Spleen (tissue), 11 donors: ENCODE data around the gene TPCN2. TPM values are rescaled to one million over a fixed set of nuclear protein-coding genes. Genes with fewer than 3 reads are reported as not detected.

Experiments used
- DNase-seq: peaks from one replicate; pipeline ENCODE4 v3.0.0-alpha.2; 2020
- H3K27ac ChIP-seq, 8 donors: fragments of 200-600 bp; sonication (generic) in 7 of 8; 1 replicate in 4 of 8; 2 replicates in 4 of 8; pipeline versions ENCODE4 v1.5.0 to v1.8.0; 2016 to 2021; ENCODE audit warnings: inconsistent platforms in 4 of 8, mild to moderate bottlenecking in 4 of 8, moderate library complexity in 1 of 8
- H3K27me3 ChIP-seq, 7 donors: fragments of 200-600 bp; sonication (generic) in 6 of 7; replicated peaks in 1 of 7; 1 replicate in 4 of 7; 2 replicates in 3 of 7; pipeline versions ENCODE4 v1.5.0 to v1.8.0; 2016 to 2021; ENCODE audit warnings: inconsistent platforms in 3 of 7, mild to moderate bottlenecking in 1 of 7
- H3K36me3 ChIP-seq, 6 donors: fragments of 200-600 bp; sonication (generic) in 5 of 6; 1 replicate in 4 of 6; 2 replicates in 2 of 6; pipeline versions ENCODE4 v1.5.0 to v1.8.0; 2016 to 2021; ENCODE audit warnings: inconsistent platforms in 2 of 6
- H3K4me1 ChIP-seq, 6 donors: fragments of 200-600 bp; sonication (generic) in 5 of 6; 1 replicate in 3 of 6; 2 replicates in 3 of 6; pipeline versions ENCODE4 v1.5.0 to v1.8.0; 2016 to 2021; ENCODE audit warnings: inconsistent platforms in 3 of 6
- H3K4me3 ChIP-seq, 8 donors: fragments of 200-600 bp; sonication (generic) in 7 of 8; 1 replicate in 4 of 8; 2 replicates in 4 of 8; pipeline versions ENCODE4 v1.5.0 to v1.8.0; 2016 to 2021; ENCODE audit warnings: inconsistent platforms in 4 of 8, mild to moderate bottlenecking in 4 of 8, moderate library complexity in 2 of 8
- H3K9me3 ChIP-seq, 8 donors: fragments of 200-600 bp; sonication (generic) in 7 of 8; 1 replicate in 4 of 8; 2 replicates in 4 of 8; pipeline versions ENCODE4 v1.5.0 to v1.8.0; 2016 to 2021; ENCODE audit warnings: inconsistent platforms in 4 of 8
- CTCF ChIP-seq, 11 experiments: fragments of 200-600 bp in 7 of 11; fragments of 450-650 bp in 4 of 11; sonication (generic) in 4 of 11; IDR thresholded peaks in 8 of 11; conservative IDR thresholded peaks in 3 of 11; 1 replicate in 7 of 11; 2 replicates in 4 of 11; pipeline versions ENCODE4 v1.4.0 to v1.8.0; 2016 to 2021; ENCODE audit warnings: antibody characterized with exemption in 11 of 11, inconsistent platforms in 4 of 11, mild to moderate bottlenecking in 1 of 11
- POLR2A ChIP-seq, 3 donors: fragments of 450-650 bp; IDR thresholded peaks; one replicate each; pipeline ENCODE4 v1.5.1; 2017; ENCODE audit warnings: antibody characterized with exemption in 3 of 3, mild to moderate bottlenecking in 1 of 3
- POLR2AphosphoS5 ChIP-seq, 3 donors: sonication (generic); formaldehyde crosslinking; IDR thresholded peaks; one replicate each; pipeline ENCODE4 v1.5.1; 2017; ENCODE audit warnings: antibody characterized with exemption in 3 of 3
- WGBS, 5 donors: extraction: QIAGEN DNeasy Blood & Tissue Kit in 3 of 5; methylation state at CpG; one replicate each; pipeline versions ENCODE4 v1.1.5 to v1.1.7; 2013 to 2018; 5-methylcytosine and 5-hydroxymethylcytosine counted together
- intact Hi-C: fragments of 100-400 bp; cut with DNase I; formaldehyde crosslinking; loops from one replicate; pipeline ENCODE4 v1.15.0; 2023; ENCODE audit warnings: low total_unique reads
- polyA plus RNA-seq, 3 donors: library from polyadenylated mRNA; stranded (reverse); fragments of 200-250 nt; gene quantifications; one replicate each; pipeline ENCODE4 v1.2.1, GENCODE V29; 2013
- total RNA-seq, 7 donors: library from RNA; depleted of rRNA in 3 of 7; stranded (reverse); fragments of >200 nt in 3 of 7; fragmentation: NEBNext Ultra II Directional in 4 of 7; extraction: Animal tissue kit (Norgen Biotek cat#: 25700) in 4 of 7; gene quantifications; one replicate each; pipeline versions ENCODE4 v1.1.0 to v1.2.1, GENCODE V29; 2016 to 2021
- donor health status: healthy with polysubstance abuse.
- donor health status: DM: no; HTN: no; CAD: no; lungs with moderate emphysema.
- donor health status: DM: no; HTN: no; CAD: no.
- donor health status: Bipolar disorder and iron deficiency.
- donor health status: healthy.
- donor health status: DM: no; HTN: no; CAD: no.
- donor health status: DM: yes; HTN: yes; CAD: no.

Gene TPCN2
- total and polyA plus RNA-seq, 10 donors: 3.6 to 30.4 (median 24.1) TPM

GRCh38 chr11:69174841-69175240 is 126.1 kb downstream of the TPCN2 start:
- H3K27ac ChIP-seq: no peak overlapping the region
- DNase-seq: peak; percentile 17
- H3K27me3 ChIP-seq: peaks cover 0 to 8% (median 0%) of the 10 kb centered on the region in 7 donors
- intact Hi-C loops: no loop called here
- H3K4me3 ChIP-seq: no peak overlapping the region
- H3K4me1 ChIP-seq: no peaks in the 10 kb centered on the region
- 88 to 95% (median 93%) methylated on average over 2 of the region's 2 CpGs for WGBS, 5 donors
- H3K9me3 ChIP-seq: peaks cover 0 to 20% (median 9%) of the 10 kb centered on the region in 8 donors
- no peaks in the 10 kb centered on the region for H3K36me3 ChIP-seq
- TF ChIP-seq CTCF (IDR thresholded peaks at IDR 0.05 in 8 of 11, conservative IDR thresholded peaks at IDR 0.05 in 3 of 11) (no peak), POLR2A (IDR thresholded peaks at IDR 0.05) (no peak), POLR2AphosphoS5 (IDR thresholded peaks at IDR 0.05) (no peak)

- no peak for DNase-seq
- H3K9me3 ChIP-seq: peaks cover 0 to 29% (median 9%) of the 10 kb centered on the region in 8 donors
- no peak overlapping the region for H3K4me3 ChIP-seq
- intact Hi-C loops: no loop called here
- no peak overlapping the region for H3K27ac ChIP-seq
- H3K27me3 ChIP-seq: peaks cover 0 to 8% (median 0%) of the 10 kb centered on the region in 7 donors
- TF ChIP-seq POLR2A (IDR thresholded peaks at IDR 0.05) (no peak), CTCF (IDR thresholded peaks at IDR 0.05 in 8 of 11, conservative IDR thresholded peaks at IDR 0.05 in 3 of 11) (no peak), POLR2AphosphoS5 (IDR thresholded peaks at IDR 0.05) (no peak)
- 78 to 95% (median 89%) methylated on average over 9 of the region's 9 CpGs for WGBS, 5 donors
- H3K36me3 ChIP-seq: no peaks in the 10 kb centered on the region
- no peaks in the 10 kb centered on the region for H3K4me1 ChIP-seq
These were observed 130.2 kb downstream of the TPCN2 start for GRCh38 chr11:69178819-69179482.

- H3K36me3 ChIP-seq: no peaks in the 10 kb centered on the region
- peaks cover 0 to 8% (median 0%) of the 10 kb centered on the region in 7 donors for H3K27me3 ChIP-seq
- intact Hi-C loops: no loop called here
- 37 to 61% (median 51%) methylated on average over 8 to 9 of the region's 9 CpGs for WGBS, 5 donors
- H3K4me3 ChIP-seq: no peak overlapping the region
- peaks cover 0 to 18% (median 3%) of the 10 kb centered on the region in 8 donors for H3K9me3 ChIP-seq
- no peak overlapping the region for H3K27ac ChIP-seq
- TF ChIP-seq POLR2AphosphoS5 (IDR thresholded peaks at IDR 0.05) (no peak), CTCF (IDR thresholded peaks at IDR 0.05 in 8 of 11, conservative IDR thresholded peaks at IDR 0.05 in 3 of 11) (no peak), POLR2A (IDR thresholded peaks at IDR 0.05) (no peak)
- H3K4me1 ChIP-seq: no peaks in the 10 kb centered on the region
- no peak for DNase-seq
These were observed 131.5 kb downstream of the TPCN2 start for GRCh38 chr11:69180226-69180625.

GRCh38 chr11:69180726-69181125 is 132.0 kb downstream of the TPCN2 start:
- Histone ChIP-seq H3K9me3 (peaks cover 0 to 14% (median 0%) of the 10 kb centered on the region in 8 donors), H3K4me1 (no peaks in the 10 kb centered on the region), H3K36me3 (no peaks in the 10 kb centered on the region), H3K27me3 (peaks cover 0 to 8% (median 0%) of the 10 kb centered on the region in 7 donors), H3K27ac (no peak overlapping the region), H3K4me3 (no peak overlapping the region)
- TF ChIP-seq POLR2A (IDR thresholded peaks at IDR 0.05) (no peak), POLR2AphosphoS5 (IDR thresholded peaks at IDR 0.05) (no peak), CTCF (IDR thresholded peaks at IDR 0.05 in 8 of 11, conservative IDR thresholded peaks at IDR 0.05 in 3 of 11) (no peak)
- WGBS, 5 donors: 69 to 94% (median 84%) methylated on average over 3 of the region's 3 CpGs
- intact Hi-C loops: no loop called here
- DNase-seq: no peak
